OCI-LY3 (cell line): Measurements from ENCODE around the gene ANKRD2.

Experiments used
- EZH2phosphoT487 ChIP-seq: fragments of 200-600 bp; shearing (Covaris generic); IDR thresholded peaks from 2 replicates; pipeline ENCODE4 v1.6.1; 2018; ENCODE audit warnings: antibody characterized with exemption, mixed run types, low read depth
- TF ChIP-seq, protein P1 (sequence below): fragments of 200-600, 300-600 bp; sonication (generic); IDR thresholded peaks from 2 replicates; pipeline ENCODE4 v1.5.1; 2014; ENCODE audit warnings: antibody characterized with exemption, low read length, low read depth

- TF ChIP-seq, protein P1, sequence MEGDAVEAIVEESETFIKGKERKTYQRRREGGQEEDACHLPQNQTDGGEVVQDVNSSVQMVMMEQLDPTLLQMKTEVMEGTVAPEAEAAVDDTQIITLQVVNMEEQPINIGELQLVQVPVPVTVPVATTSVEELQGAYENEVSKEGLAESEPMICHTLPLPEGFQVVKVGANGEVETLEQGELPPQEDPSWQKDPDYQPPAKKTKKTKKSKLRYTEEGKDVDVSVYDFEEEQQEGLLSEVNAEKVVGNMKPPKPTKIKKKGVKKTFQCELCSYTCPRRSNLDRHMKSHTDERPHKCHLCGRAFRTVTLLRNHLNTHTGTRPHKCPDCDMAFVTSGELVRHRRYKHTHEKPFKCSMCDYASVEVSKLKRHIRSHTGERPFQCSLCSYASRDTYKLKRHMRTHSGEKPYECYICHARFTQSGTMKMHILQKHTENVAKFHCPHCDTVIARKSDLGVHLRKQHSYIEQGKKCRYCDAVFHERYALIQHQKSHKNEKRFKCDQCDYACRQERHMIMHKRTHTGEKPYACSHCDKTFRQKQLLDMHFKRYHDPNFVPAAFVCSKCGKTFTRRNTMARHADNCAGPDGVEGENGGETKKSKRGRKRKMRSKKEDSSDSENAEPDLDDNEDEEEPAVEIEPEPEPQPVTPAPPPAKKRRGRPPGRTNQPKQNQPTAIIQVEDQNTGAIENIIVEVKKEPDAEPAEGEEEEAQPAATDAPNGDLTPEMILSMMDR, result no peak
- no peak for TF ChIP-seq EZH2phosphoT487
Observed at GRCh38 chr10:97601268-97602215, 29.0 kb downstream of the ANKRD2 start.
